Nephron progenitor cell (in vitro differentiated cells): ENCODE results near the gene GOLGA8N.
A peak's percentile ranks its signal among the peaks of the same experiment; 100 is the strongest.

Experiments used
- DNase-seq: peaks from one replicate; pipeline ENCODE4 v3.0.0; 2021
- H3K27ac Mint-ChIP-seq: 2 replicates; pipeline ENCODE4 v1.8.0; 2021; ENCODE audit warnings: mild to moderate bottlenecking, moderate library complexity, mixed read lengths
- H3K27me3 Mint-ChIP-seq: 2 replicates; pipeline ENCODE4 v1.8.0; 2021; ENCODE audit warnings: mild to moderate bottlenecking, low read depth, mixed read lengths; ENCODE audit not compliant: poor library complexity
- H3K36me3 Mint-ChIP-seq: 2 replicates; pipeline ENCODE4 v1.8.0; 2021; ENCODE audit warnings: low read depth, mixed read lengths
- H3K4me1 Mint-ChIP-seq: 2 replicates; pipeline ENCODE4 v1.8.0; 2021; ENCODE audit warnings: mixed read lengths
- H3K4me3 Mint-ChIP-seq: 2 replicates; pipeline ENCODE4 v1.8.0; 2021; ENCODE audit warnings: mild to moderate bottlenecking, moderate library complexity, mixed read lengths
- H3K9me3 Mint-ChIP-seq: 2 replicates; pipeline ENCODE4 v1.8.0; 2021; ENCODE audit warnings: mild to moderate bottlenecking, moderate library complexity, mixed read lengths
- TF ChIP-seq, protein P1 (sequence below): fragments of 200-600 bp; sonication (generic); IDR thresholded peaks from 2 replicates; pipeline ENCODE4 v1.5.0; 2021; ENCODE audit warnings: antibody characterized with exemption

Gene GOLGA8N

DNA sequence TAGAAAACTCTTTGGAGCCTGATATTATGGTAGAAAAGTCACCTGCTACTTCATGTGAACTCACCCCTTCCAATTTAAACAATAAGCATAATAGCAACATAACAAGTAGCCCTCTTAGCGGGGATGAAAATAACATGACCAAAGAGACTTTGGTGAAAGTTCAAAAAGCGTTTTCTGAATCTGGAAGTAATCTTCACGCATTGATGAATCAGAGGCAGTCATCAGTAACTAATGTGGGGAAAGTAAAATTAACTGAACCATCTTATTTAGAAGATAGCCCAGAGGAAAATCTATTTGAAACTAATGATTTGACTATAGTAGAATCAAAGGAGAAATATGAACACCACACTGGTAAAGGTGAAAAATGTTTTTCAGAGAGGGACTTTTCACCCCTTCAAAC is 43.2 kb downstream of the GOLGA8N start:
- H3K27me3 Mint-ChIP-seq, result no peaks in the 10 kb centered on the region
- TF ChIP-seq, protein P1, sequence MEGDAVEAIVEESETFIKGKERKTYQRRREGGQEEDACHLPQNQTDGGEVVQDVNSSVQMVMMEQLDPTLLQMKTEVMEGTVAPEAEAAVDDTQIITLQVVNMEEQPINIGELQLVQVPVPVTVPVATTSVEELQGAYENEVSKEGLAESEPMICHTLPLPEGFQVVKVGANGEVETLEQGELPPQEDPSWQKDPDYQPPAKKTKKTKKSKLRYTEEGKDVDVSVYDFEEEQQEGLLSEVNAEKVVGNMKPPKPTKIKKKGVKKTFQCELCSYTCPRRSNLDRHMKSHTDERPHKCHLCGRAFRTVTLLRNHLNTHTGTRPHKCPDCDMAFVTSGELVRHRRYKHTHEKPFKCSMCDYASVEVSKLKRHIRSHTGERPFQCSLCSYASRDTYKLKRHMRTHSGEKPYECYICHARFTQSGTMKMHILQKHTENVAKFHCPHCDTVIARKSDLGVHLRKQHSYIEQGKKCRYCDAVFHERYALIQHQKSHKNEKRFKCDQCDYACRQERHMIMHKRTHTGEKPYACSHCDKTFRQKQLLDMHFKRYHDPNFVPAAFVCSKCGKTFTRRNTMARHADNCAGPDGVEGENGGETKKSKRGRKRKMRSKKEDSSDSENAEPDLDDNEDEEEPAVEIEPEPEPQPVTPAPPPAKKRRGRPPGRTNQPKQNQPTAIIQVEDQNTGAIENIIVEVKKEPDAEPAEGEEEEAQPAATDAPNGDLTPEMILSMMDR, result no peak
- no peak for DNase-seq
- H3K4me3 Mint-ChIP-seq, result no peak overlapping the region
- no peak overlapping the region for H3K27ac Mint-ChIP-seq
- H3K36me3 Mint-ChIP-seq, result peaks cover 61% of the 10 kb centered on the region
- H3K4me1 Mint-ChIP-seq, result peaks cover 4% of the 10 kb centered on the region
- H3K9me3 Mint-ChIP-seq, result no peaks in the 10 kb centered on the region

DNA sequence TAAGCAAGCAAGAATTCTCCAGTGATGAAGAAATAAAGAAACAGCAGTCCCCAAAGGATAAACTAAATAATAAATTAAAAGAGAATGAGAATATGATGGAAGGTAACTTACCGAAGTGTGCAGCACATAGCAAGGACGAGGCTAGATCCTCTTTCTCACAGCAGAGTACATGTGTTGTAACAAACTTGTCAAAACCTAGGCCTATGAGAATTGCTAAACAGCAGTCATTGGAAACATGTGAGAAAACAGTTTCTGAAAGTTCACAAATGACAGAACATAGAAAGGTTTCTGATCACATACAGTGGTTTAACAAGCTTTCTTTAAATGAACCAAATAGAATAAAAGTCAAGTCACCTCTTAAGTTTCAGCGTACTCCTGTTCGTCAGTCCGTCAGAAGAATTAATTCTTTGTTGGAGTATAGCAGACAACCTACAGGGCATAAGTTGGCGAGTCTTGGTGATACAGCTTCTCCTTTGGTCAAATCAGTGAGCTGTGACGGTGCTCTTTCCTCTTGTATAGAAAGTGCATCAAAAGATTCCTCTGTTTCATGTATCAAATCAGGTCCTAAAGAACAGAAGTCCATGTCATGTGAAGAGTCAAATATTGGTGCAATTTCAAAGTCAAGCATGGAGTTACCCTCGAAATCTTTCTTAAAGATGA is 43.8 kb downstream of the GOLGA8N start:
- no peak overlapping the region for H3K4me3 Mint-ChIP-seq
- no peak for DNase-seq
- H3K9me3 Mint-ChIP-seq, result no peaks in the 10 kb centered on the region
- TF ChIP-seq, protein P1, result no peak
- H3K36me3 Mint-ChIP-seq, result peaks cover 61% of the 10 kb centered on the region
- peaks cover 10% of the 10 kb centered on the region for H3K4me1 Mint-ChIP-seq
- no peak overlapping the region for H3K27ac Mint-ChIP-seq
- H3K27me3 Mint-ChIP-seq, result no peaks in the 10 kb centered on the region

DNA sequence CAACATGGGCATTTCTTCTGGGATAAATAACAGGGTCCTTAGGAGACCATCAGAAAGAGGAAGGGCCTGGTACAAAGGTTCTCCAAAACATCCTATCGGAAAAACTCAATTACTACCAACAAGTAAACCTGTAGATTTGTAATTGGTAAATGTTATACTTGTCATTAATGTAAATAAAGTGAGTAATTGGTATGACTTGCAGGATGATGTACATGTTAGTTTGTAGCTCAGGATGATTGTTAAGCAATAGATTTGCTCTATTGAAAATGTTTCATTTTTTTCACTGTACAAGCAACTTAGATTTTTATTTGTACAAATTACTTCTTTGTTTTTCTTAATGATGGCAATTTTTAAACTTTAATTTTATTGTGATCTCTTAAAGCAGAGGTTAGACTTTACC is 44.4 kb downstream of the GOLGA8N start:
- Mint-ChIP-seq H3K27me3 (no peaks in the 10 kb centered on the region), H3K36me3 (peaks cover 61% of the 10 kb centered on the region), H3K4me3 (no peak overlapping the region), H3K9me3 (no peaks in the 10 kb centered on the region), H3K4me1 (peaks cover 15% of the 10 kb centered on the region), H3K27ac (no peak overlapping the region)
- TF ChIP-seq, protein P1, result no peak
- DNase-seq, result no peak

DNA sequence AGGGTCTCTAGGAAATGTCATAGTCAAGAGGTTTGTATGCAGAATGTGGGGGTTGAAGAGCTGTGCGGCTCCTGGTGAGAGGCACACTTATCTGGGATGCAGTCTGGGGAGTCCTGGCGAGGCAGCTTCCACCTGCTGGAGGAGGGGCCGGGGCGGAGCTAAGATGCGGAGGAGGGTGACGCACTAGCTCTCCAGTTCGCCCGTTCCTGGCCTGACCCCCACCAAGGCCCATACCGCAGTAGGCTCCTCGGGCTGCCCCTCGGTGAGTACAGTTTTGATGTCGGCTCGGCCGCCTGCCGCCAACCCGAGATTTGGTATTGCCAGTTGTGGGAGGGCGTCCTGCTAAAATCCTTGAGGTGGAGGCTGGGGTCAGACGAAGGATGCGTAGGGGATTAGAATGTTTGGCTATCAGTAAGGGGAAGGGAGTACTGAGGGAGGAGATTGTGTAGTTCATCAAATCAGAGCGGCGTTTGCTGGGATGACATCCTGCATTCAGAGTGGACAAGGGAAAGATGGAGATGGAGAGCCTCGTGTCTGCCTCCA is 48.3 kb downstream of the GOLGA8N start, which contains the start of gene SCG5:
Gene SCG5, plus strand, starts transcription at position 194 of the 543 bp plus-strand sequence. CDS start 1,883 bp downstream, outside the sequence.
- Mint-ChIP-seq H3K9me3 (no peaks in the 10 kb centered on the region), H3K36me3 (peaks cover 38% of the 10 kb centered on the region), H3K4me3 (peak within 1 kb of the TSS; percentile 88), H3K27ac (peak within 1 kb of the TSS; percentile 32), H3K4me1 (peaks cover 51% of the 10 kb centered on the region), H3K27me3 (no peaks in the 10 kb centered on the region)
- peak; percentile 75 for DNase-seq
- TF ChIP-seq, protein P1, result no peak

DNA sequence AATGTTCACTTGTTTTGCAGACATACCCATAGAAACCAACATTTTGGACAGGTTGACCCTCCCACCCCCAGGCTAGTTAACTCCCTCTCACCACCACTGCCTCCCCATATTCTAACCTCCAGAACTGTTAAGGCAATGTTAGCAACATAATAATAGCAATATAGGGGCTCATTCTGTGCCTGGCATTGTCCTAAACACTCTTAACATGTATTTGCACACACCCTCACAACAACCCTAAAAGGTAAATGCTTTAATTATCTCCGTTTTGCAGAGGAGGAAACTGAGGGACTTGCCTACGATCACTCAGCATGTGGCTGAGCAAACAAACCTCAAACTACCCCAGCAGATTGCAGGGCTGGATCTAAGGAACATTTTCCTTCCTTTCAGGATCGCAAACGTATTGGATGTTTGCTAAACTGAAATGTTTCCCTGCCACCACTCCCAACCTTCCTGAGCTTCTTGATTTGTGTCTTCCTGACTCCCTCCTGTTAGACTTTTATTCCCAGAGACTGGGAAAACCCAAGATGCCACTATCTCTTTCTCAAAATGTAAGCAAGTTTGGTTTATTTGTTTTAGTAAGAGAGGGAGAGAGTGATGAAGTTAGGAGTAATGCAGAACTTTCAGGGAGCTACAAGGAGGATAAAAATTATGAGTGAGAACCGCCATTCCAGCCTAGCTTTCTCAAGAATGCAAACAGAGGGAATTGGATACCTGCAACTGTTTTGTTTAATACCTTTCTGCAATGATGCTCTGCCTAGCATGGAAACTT is 49.6 kb downstream of the GOLGA8N start:
- no peaks in the 10 kb centered on the region for H3K27me3 Mint-ChIP-seq
- H3K4me3 Mint-ChIP-seq, result peak overlapping the region; percentile 72
- no peaks in the 10 kb centered on the region for H3K9me3 Mint-ChIP-seq
- peaks cover 29% of the 10 kb centered on the region for H3K36me3 Mint-ChIP-seq
- TF ChIP-seq, protein P1, result no peak
- H3K27ac Mint-ChIP-seq, result peak overlapping the region; percentile 58
- H3K4me1 Mint-ChIP-seq, result peaks cover 52% of the 10 kb centered on the region
- DNase-seq, result no peak
